NCI-H748 treated with DMSO at 0.1 percent for 48 hours (cell line): ENCODE data around the gene ILDR2.
"Not testable (repeated sequence)": the region's sequence is repeated elsewhere in the genome, so short reads cannot be mapped to it uniquely, and the experiment has no call there.

Source experiments
- DNase-seq: peaks from one replicate; lab custom pipeline; 2025; lab: John Stamatoyannopoulos, UW

The ILDR2 gene

DNA sequence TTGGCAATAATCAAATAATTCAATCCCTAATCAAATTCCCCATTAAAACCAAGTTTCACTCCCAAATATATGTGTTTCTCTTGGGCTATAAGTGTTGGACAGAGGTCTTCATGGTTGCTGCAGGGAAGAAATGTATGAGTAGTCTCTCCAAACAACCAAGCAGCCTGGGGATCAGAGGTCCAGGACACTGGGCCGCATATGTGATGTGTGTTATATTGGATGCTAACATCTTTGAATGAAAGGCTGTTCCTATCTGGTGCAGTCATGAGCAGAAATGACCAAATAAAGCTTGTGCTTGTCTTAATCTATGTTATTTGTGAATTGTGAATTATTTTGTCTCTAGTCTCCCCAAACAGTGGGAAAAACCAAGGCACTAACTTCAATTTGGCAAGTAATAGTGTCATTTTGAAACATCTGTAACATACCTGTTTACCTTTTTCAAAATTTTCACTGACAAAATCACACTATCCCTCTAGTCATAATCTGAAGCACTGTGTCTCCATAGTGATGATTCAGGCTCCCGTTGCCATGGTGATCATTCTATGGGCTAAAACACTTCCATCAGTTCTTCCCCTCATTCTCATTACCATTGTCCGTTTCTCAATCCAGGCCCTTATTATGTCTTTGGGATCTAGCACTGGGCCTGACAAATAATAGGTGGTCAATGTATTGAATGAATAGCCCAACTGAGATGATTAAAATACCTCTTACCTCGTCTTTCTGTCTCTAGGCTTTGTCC, 86.8 kb downstream of the ILDR2 start:
- DNase-seq = peak; percentile 1

DNA sequence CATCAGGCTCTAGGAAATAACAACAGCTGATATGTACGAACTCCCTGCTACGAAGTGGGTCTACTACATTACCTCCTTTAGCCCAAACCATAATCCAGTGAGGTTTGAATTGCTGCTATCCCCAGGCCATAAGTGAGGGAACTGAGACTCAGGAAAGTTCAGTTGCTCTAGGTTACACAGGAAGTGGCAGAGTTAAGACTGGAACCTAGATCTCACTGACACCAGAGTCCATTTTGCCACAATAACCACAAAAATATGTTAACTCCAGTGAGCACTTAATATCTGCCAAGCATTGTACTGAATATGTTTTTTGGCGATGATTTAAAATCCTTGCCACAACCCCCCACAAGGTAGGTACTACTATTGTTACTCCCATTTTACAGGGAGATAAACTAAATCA, 90.4 kb downstream of the ILDR2 start:
- no peak for DNase-seq

DNA sequence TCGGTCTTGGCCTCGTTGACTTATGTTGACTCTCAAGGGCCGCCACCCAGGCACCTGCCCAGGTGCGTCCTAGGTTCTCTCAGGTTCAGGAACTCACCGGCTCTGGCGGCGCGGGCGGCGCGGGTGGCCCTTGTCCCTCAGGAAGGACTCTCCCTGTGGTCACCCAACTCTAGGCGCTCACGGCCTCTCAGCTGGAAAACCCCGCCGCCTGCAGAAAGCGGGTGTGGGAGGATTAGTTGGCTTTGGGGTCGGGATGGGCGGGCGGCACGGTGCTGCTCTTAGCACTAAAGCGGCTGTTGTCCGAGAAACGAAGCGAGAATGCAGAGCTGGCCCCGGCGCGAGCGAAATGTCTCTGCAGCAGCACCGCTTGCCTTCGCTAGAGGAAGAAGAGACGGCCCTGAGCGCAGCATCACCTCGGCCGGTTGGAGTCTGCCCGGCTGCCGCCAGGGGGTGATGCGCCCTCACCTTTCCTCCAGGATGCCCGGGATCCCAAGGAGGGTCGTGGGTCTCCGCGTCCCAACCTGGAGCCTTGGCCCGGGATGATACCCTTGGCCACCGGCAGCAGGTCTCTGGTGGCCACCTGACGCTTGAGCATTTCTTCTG, 91.2 kb downstream of the ILDR2 start:
- DNase-seq = no peak

- no peak for DNase-seq
Observed at GRCh38 chr1:166882893-166883292, 92.4 kb downstream of the ILDR2 start.

- not testable (repeated sequence) for DNase-seq
Observed at GRCh38 chr1:166878173-166878917, 97.0 kb downstream of the ILDR2 start.

DNA sequence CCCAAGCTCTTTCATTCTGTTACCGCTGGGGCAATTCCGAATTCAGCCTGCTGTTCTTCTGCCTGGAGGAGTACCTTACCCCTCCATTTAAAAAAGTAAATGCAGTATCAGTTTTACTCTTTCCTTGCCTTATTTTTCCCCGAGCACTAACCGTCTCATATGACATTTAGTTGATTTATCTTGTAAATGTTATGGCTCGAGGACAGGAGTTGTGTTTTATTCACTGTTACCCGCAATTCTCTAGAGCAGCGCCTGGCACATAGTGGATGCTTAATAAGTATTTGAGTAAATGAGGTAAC, 98.9 kb downstream of the ILDR2 start:
- no peak for DNase-seq

DNA sequence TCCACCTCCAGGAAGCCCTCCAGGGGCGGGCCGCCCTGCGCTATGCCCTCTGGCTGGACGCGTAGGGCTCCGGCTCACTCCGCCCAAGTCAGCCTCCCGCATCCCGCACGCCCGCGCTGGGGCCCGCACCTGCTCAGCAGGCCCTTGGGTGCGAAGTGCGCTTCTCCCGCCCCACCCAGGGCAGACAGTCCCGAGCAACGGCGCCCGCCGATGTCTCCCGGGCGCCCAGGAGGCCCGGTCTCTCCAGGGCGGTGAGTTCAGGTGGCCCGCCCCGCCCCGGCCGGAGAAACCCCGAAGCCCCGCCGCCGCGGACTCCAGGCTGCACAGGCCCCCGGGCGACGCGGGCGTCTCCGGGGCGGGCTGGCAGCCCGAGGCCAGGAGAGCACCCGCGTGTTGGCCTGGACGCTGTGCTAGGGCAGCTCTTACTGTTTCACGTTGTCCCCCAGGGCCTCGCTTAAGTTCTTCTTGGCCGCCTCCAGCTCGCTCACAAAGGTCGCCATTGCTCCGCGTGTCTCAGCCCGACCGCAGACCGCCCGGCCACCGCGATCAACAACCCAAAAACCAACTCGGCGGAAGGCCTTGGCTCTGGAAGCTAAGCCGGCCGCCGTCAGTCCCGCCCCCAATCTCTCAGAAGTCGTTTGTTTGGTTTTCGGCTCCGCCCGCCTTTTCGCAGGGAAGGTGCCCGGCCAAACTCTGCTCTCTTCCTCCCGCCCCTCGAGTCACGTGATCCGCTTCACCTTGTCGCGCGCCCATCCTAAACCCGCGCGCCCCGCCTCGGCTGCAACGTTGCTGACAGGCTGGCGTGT, 99.4 kb downstream of the ILDR2 start, which contains the start of gene TADA1:
TSS of gene TADA1 (minus strand) at position 531 of the 806 bp plus-strand sequence. CDS start at position 500, 31 bp downstream.
- peak; percentile 97 for DNase-seq

GRCh38 chr1:166875302-166875733, 100.0 kb downstream of the ILDR2 start:
- peak; percentile 26 for DNase-seq

- DNase-seq = no peak
Observed at GRCh38 chr1:166874464-166874863, 100.9 kb downstream of the ILDR2 start.

- no peak for DNase-seq
Observed at GRCh38 chr1:166870584-166870983, 104.8 kb downstream of the ILDR2 start.

GRCh38 chr1:166869318-166870099, 105.8 kb downstream of the ILDR2 start:
- DNase-seq = no peak

- no peak for DNase-seq
Observed at GRCh38 chr1:166868639-166869038, 106.7 kb downstream of the ILDR2 start.

- no peak for DNase-seq
Observed at GRCh38 chr1:166865926-166866325, 109.4 kb downstream of the ILDR2 start.

DNA sequence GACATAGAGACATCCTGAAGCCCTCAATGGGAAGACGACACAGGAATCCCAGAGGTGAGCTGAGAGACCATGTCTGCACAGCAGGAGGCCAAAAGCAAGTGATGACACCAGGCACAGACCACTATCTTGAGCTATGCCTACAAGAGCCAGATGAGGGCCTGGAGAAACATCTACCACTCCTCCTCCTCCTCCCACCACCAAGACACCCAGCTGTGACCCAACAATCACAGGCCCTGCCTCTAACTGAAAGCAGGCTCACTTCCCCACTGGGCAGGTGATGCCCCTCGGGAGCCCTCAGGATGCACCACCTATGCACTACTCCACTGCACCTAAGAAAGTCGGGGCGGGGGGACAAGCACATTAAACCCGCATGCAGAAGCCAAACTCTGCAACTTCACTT, 115.7 kb downstream of the ILDR2 start:
- no peak for DNase-seq

- DNase-seq = no peak
Observed at GRCh38 chr1:166858726-166859419, 116.5 kb downstream of the ILDR2 start.
